Loucy (cell line): Measurements from ENCODE around the gene CELSR2.
"Not testable (repeated sequence)": the region's sequence is repeated elsewhere in the genome, so short reads cannot be mapped to it uniquely, and the experiment has no call there.

ENCODE experiments used
- H2AFZ ChIP-seq: fragments of 200-600 bp; sonication (generic); 2 replicates; pipeline ENCODE4 v1.6.0; 2016; ENCODE audit warnings: antibody characterized with exemption, mild to moderate bottlenecking, low read length, moderate library complexity
- H3F3A ChIP-seq: fragments of 200-600 bp; 2 replicates; pipeline ENCODE4 v1.6.0; 2016; ENCODE audit warnings: antibody characterized with exemption, low read depth, mild to moderate bottlenecking
- H3K27me3 ChIP-seq: fragments of 200-600 bp; sonication (generic); 2 replicates; pipeline ENCODE4 v1.6.1; 2014; ENCODE audit warnings: low read length, mild to moderate bottlenecking; ENCODE audit not compliant: insufficient read depth, poor library complexity, severe bottlenecking
- H3K36me3 ChIP-seq: fragments of 200-600 bp; sonication (generic); 2 replicates; pipeline ENCODE4 v1.6.1; 2016; ENCODE audit warnings: low read length; ENCODE audit not compliant: insufficient read depth
- H3K4me1 ChIP-seq: fragments of 200-600 bp; sonication (generic); 2 replicates; pipeline ENCODE4 v1.5.1; 2014; ENCODE audit warnings: low read length, mild to moderate bottlenecking; ENCODE audit not compliant: insufficient read depth, poor library complexity, severe bottlenecking
- H3K4me2 ChIP-seq: fragments of 200-600 bp; sonication (generic); 2 replicates; pipeline ENCODE4 v1.6.0; 2014; ENCODE audit warnings: antibody characterized with exemption, low read length, low read depth, mild to moderate bottlenecking; ENCODE audit not compliant: poor library complexity, severe bottlenecking
- H3K4me3 ChIP-seq: fragments of 200-600 bp; sonication (generic); 2 replicates; pipeline ENCODE4 v1.5.1; 2014; ENCODE audit warnings: low read length, mild to moderate bottlenecking, mixed read lengths; ENCODE audit not compliant: poor library complexity, severe bottlenecking
- H3K79me2 ChIP-seq: fragments of 200-600 bp; sonication (generic); 2 replicates; pipeline ENCODE4 v1.6.1; 2014; ENCODE audit warnings: low read length; ENCODE audit not compliant: insufficient read depth
- H3K9ac ChIP-seq: fragments of 200-600 bp; sonication (generic); 2 replicates; pipeline ENCODE4 v1.6.0; 2014; ENCODE audit warnings: mild to moderate bottlenecking, low read depth, low read length, moderate library complexity; ENCODE audit not compliant: poor library complexity, severe bottlenecking
- H3K9me2 ChIP-seq: fragments of 200-600 bp; sonication (generic); replicated peaks from 2 replicates; pipeline ENCODE4 v1.6.1; 2016; ENCODE audit warnings: low read depth, low read length, mixed read lengths
- H3K9me3 ChIP-seq: fragments of 200-600 bp; sonication (generic); 2 replicates; pipeline ENCODE4 v1.6.1; 2014; ENCODE audit warnings: mild to moderate bottlenecking, antibody characterized with exemption, low read length, low read depth; ENCODE audit not compliant: insufficient read depth
- H4K20me1 ChIP-seq: fragments of 200-600 bp; sonication (generic); 2 replicates; pipeline ENCODE4 v1.6.0; 2014; ENCODE audit warnings: antibody characterized with exemption, low read length, mild to moderate bottlenecking; ENCODE audit not compliant: insufficient read depth, poor library complexity, severe bottlenecking
- EZH2phosphoT487 ChIP-seq: fragments of 200-600 bp; IDR thresholded peaks from 2 replicates; pipeline ENCODE4 v1.6.1; 2018; ENCODE audit warnings: antibody characterized with exemption, mild to moderate bottlenecking, moderate library complexity, borderline replicate concordance
- TF ChIP-seq, protein P1 (sequence below): fragments of 200-600 bp; sonication (generic); conservative IDR thresholded peaks from 2 replicates; pipeline ENCODE4 v1.5.1; 2014; ENCODE audit warnings: mild to moderate bottlenecking, antibody characterized with exemption, low read length

The CELSR2 gene

DNA sequence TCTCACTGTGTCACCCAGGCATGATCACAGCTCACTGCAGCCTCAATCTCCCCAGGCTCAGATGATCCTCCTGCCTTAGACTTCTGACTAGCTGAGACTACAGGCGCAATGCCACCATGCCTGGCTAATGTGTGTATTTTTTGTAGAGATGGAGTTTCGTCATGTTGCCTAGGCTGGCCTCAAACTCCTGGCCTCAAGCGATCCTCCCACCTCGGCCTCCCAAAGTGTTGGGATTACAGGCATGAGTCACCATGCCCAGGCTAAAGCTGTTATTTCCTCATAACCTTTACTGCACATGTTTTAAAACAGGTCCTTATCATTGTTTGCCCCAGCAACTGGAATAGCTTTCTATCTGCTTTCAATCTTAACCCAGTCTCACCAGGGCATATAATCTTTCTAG, 32.7 kb upstream of the CELSR2 start:
- no peaks in the 10 kb centered on the region for H3F3A ChIP-seq
- H3K9ac ChIP-seq: no peak overlapping the region
- H3K9me3 ChIP-seq: no peaks in the 10 kb centered on the region
- no peak overlapping the region for H2AFZ ChIP-seq
- peak overlapping the region; percentile 82 for H3K4me2 ChIP-seq
- H3K4me3 ChIP-seq: peak overlapping the region; percentile 91
- no peak for TF ChIP-seq EZH2phosphoT487
- TF ChIP-seq, protein P1, sequence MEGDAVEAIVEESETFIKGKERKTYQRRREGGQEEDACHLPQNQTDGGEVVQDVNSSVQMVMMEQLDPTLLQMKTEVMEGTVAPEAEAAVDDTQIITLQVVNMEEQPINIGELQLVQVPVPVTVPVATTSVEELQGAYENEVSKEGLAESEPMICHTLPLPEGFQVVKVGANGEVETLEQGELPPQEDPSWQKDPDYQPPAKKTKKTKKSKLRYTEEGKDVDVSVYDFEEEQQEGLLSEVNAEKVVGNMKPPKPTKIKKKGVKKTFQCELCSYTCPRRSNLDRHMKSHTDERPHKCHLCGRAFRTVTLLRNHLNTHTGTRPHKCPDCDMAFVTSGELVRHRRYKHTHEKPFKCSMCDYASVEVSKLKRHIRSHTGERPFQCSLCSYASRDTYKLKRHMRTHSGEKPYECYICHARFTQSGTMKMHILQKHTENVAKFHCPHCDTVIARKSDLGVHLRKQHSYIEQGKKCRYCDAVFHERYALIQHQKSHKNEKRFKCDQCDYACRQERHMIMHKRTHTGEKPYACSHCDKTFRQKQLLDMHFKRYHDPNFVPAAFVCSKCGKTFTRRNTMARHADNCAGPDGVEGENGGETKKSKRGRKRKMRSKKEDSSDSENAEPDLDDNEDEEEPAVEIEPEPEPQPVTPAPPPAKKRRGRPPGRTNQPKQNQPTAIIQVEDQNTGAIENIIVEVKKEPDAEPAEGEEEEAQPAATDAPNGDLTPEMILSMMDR: no peak
- no peaks in the 10 kb centered on the region for H3K27me3 ChIP-seq
- no peaks in the 10 kb centered on the region for H3K36me3 ChIP-seq
- peaks cover 16% of the 10 kb centered on the region for H3K4me1 ChIP-seq
- H3K79me2 ChIP-seq: peaks cover 60% of the 10 kb centered on the region
- no peaks in the 10 kb centered on the region for H3K9me2 ChIP-seq
- H4K20me1 ChIP-seq: peaks cover 38% of the 10 kb centered on the region

DNA sequence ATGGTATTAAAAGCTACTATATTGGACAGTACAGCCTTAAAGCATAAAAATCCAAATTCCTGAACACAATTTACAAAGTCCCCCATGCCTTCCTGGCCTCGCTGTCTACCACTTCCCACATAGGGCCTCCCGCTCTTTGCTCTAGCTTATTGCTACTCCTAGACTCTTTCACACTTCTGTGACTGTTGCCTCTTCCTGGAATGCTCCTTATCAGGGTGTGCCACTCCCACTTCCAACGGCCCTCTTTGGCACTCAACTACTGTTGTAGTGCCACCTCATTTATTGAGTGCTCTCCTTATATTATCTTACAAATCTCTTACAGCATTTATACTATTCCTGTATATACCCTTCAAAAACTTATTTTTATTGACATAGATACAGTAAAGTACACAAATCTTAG, 30.8 kb upstream of the CELSR2 start:
- H3K9me3 ChIP-seq: no peaks in the 10 kb centered on the region
- H3K9ac ChIP-seq: no peak overlapping the region
- peaks cover 38% of the 10 kb centered on the region for H4K20me1 ChIP-seq
- no peaks in the 10 kb centered on the region for H3K9me2 ChIP-seq
- H3K27me3 ChIP-seq: no peaks in the 10 kb centered on the region
- H3K4me2 ChIP-seq: no peak overlapping the region
- H3K4me1 ChIP-seq: peaks cover 16% of the 10 kb centered on the region
- TF ChIP-seq EZH2phosphoT487: no peak
- TF ChIP-seq, protein P1: no peak
- 0 out of 2 replicates have a peak, but pooled peaks cover 4% of the 10 kb centered on the region for H3K36me3 ChIP-seq
- peaks cover 72% of the 10 kb centered on the region for H3K79me2 ChIP-seq
- no peaks in the 10 kb centered on the region for H3F3A ChIP-seq
- no peak overlapping the region for H3K4me3 ChIP-seq
- no peak overlapping the region for H2AFZ ChIP-seq

DNA sequence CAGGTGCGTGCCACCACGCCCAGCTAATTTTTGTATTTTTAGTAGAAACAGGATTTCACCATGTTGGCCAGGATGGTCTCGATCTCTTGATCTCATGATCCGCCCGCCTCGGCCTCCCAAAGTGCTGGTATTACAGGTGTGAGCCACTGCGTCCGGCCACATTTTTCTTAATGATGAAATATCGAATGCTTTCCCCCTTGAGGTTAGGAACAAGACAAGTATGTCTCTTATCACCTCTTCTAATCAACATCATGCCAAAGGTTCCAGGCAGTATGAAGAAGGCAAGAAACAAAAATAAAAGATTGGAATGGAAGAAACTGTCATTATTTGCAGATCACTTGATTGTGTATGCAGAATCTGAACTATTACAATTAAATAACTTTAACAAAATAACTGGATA, 28.1 kb upstream of the CELSR2 start:
- H3K36me3 ChIP-seq, H3K9me3 ChIP-seq, H2AFZ ChIP-seq, H3K4me3 ChIP-seq, H3F3A ChIP-seq, H3K9me2 ChIP-seq, H3K4me2 ChIP-seq, H3K27me3 ChIP-seq, H3K4me1 ChIP-seq, H3K9ac ChIP-seq: not testable (repeated sequence)
- H4K20me1 ChIP-seq: peaks cover 24% of the 10 kb centered on the region
- peaks cover 53% of the 10 kb centered on the region for H3K79me2 ChIP-seq

DNA sequence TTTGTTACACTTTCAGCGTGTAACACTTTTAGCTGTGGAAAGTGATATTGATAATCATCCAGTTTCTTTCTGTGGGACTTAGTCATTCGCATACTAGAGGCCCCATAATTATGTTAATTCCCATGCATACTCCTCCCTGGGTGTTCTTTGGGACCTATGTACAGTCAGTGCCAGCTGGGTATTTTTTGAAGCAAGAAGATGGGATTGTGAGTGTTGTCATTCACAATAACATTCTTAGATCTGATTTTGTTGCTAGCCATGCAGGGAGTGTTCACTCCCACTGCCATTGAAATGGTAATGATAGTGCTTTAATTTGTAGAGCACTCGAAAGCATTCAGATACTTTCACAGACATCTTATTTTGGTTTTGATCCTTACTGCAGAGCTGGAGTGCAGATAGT, 24.0 kb upstream of the CELSR2 start:
- H3K27me3 ChIP-seq: no peaks in the 10 kb centered on the region
- peaks cover 22% of the 10 kb centered on the region; the same call in 1 of the 2 replicates for H3K79me2 ChIP-seq
- no peaks in the 10 kb centered on the region for H3K9me3 ChIP-seq
- H3K4me2 ChIP-seq: no peak overlapping the region
- no peaks in the 10 kb centered on the region for H3K9me2 ChIP-seq
- no peak overlapping the region for H2AFZ ChIP-seq
- TF ChIP-seq EZH2phosphoT487: no peak
- TF ChIP-seq, protein P1: no peak
- H3K4me3 ChIP-seq: no peak overlapping the region
- no peak overlapping the region for H3K9ac ChIP-seq
- no peaks in the 10 kb centered on the region for H3F3A ChIP-seq
- peaks cover 6% of the 10 kb centered on the region for H4K20me1 ChIP-seq
- H3K4me1 ChIP-seq: no peaks in the 10 kb centered on the region
- peaks cover 30% of the 10 kb centered on the region; the same call in 1 of the 2 replicates for H3K36me3 ChIP-seq
